Mucosa of descending colon (tissue), 3 donors: ENCODE results near the gene NACA2. TPM values are rescaled to one million over a fixed set of nuclear protein-coding genes. Genes with fewer than 3 reads are reported as not detected.

Experiments
- ATAC-seq: fragments of 200-7000 bp; cut with Tn5 transposase; one replicate; pipeline ENCODE4 v1.9.1; 2020; ENCODE audit warnings: mild to moderate bottlenecking, moderate library complexity
- DNase-seq, 3 donors: peaks; one replicate each; pipeline ENCODE4 v3.0.0-alpha.2; 2020
- H3K36me3 ChIP-seq: fragments of 200-600 bp; one replicate; pipeline ENCODE4 v1.8.0; 2021; ENCODE audit warnings: low read depth, mild to moderate bottlenecking
- H3K4me1 ChIP-seq: fragments of 200-600 bp; one replicate; pipeline ENCODE4 v1.8.0; 2021; ENCODE audit warnings: low read depth, mild to moderate bottlenecking
- H3K4me3 ChIP-seq: fragments of 200-600 bp; one replicate; pipeline ENCODE4 v1.8.0; 2021; ENCODE audit warnings: mild to moderate bottlenecking
- H3K9me3 ChIP-seq: fragments of 200-600 bp; one replicate; pipeline ENCODE4 v1.8.0; 2021; ENCODE audit warnings: mild to moderate bottlenecking
- CTCF ChIP-seq: fragments of 200-600 bp; IDR thresholded peaks from one replicate; pipeline ENCODE4 v1.8.0; 2022; ENCODE audit warnings: antibody characterized with exemption, mild to moderate bottlenecking
- intact Hi-C, 2 donors: fragments of 100-400 bp; cut with DNase I in 1 of 2; cut with micrococcal nuclease in 1 of 2; formaldehyde crosslinking; loops; one replicate each; pipeline versions ENCODE4 v1.11.0 to v1.11.1; 2022; cut with DNase I, micrococcal nuclease
- total RNA-seq, 3 donors: library from RNA; stranded (reverse); fragmentation: NEBNext Ultra II Directional in 2 of 3; extraction: Animal tissue kit (Norgen Biotek cat#: 25700) in 2 of 3; gene quantifications; one replicate each; pipeline versions ENCODE4 v1.2.1 to v1.2.4, GENCODE V29; 2021 to 2023
- donor health status: DM: no; HTN: no; CAD: no; lungs with moderate emphysema.
- donor health status: DM: no; HTN: no; CAD: no.
- donor health status: DM: no; HTN: yes; CAD: no.

Gene NACA2
- total RNA-seq, 3 donors from 2014 or later, result not detected

DNA sequence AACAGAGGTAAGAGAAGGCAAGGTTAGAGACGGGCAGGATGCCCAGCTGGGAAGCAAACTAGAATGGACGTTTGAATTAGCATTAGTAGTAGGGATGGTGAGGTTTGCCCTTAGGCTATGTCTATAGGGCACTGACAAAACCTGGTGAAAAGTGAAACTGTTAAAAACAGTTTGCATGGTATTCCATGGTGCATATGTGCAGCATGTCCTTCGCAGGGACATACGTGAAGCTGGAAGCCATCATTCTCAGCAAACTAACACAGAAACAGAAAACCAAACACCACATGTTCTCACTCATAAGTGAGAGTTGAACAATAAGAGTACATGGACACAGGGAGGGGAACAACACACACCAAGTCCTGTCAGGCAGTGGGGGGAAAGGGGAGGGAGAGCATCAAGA is 25.8 kb downstream of the NACA2 start:
- ATAC-seq (no peak), DNase-seq (no peak)
- Histone ChIP-seq H3K9me3 (no peaks in the 10 kb centered on the region), H3K4me3 (no peak overlapping the region), H3K4me1 (no peaks in the 10 kb centered on the region), H3K36me3 (no peaks in the 10 kb centered on the region)
- no peak for TF ChIP-seq CTCF
- intact Hi-C loops, result no loop called here

- no peak for TF ChIP-seq CTCF
- Histone ChIP-seq H3K4me1 (no peaks in the 10 kb centered on the region), H3K36me3 (no peaks in the 10 kb centered on the region), H3K4me3 (no peak overlapping the region), H3K9me3 (no peaks in the 10 kb centered on the region)
- ATAC-seq, result no peak
- DNase-seq, result no peak
- intact Hi-C loops, result no loop called here
These were observed 28.7 kb downstream of the NACA2 start for GRCh38 chr17:61562287-61562686.

DNA sequence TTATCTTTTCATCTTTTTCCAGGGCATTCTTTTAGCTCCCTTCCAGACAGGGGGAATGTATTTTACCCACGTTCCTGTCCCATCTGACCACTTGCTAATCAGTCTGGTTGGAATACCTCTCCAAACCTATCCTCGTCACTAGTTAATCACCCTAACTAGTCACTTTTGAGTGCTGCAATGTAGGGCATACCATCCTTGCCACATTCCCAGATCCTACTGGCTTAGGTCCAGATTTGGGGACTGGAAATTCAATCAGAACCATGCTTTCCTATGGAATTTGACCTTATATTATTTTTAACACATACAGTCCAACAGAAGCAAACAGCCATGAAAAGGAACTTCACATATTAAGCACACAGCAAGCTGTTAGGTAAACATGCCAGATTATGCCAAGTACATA is 29.7 kb downstream of the NACA2 start:
- TF ChIP-seq CTCF, result no peak
- Histone ChIP-seq H3K4me1 (no peaks in the 10 kb centered on the region), H3K4me3 (no peak overlapping the region), H3K36me3 (no peaks in the 10 kb centered on the region), H3K9me3 (no peaks in the 10 kb centered on the region)
- DNase-seq, result no peak
- intact Hi-C loops, result no loop called here
- no peak for ATAC-seq

- no peak for DNase-seq
- intact Hi-C loops, result no loop called here
- Histone ChIP-seq H3K9me3 (no peaks in the 10 kb centered on the region), H3K4me1 (no peaks in the 10 kb centered on the region), H3K36me3 (no peaks in the 10 kb centered on the region), H3K4me3 (no peak overlapping the region)
- no peak for TF ChIP-seq CTCF
- ATAC-seq, result no peak
These were observed 30.9 kb downstream of the NACA2 start for GRCh38 chr17:61560071-61560470.

DNA sequence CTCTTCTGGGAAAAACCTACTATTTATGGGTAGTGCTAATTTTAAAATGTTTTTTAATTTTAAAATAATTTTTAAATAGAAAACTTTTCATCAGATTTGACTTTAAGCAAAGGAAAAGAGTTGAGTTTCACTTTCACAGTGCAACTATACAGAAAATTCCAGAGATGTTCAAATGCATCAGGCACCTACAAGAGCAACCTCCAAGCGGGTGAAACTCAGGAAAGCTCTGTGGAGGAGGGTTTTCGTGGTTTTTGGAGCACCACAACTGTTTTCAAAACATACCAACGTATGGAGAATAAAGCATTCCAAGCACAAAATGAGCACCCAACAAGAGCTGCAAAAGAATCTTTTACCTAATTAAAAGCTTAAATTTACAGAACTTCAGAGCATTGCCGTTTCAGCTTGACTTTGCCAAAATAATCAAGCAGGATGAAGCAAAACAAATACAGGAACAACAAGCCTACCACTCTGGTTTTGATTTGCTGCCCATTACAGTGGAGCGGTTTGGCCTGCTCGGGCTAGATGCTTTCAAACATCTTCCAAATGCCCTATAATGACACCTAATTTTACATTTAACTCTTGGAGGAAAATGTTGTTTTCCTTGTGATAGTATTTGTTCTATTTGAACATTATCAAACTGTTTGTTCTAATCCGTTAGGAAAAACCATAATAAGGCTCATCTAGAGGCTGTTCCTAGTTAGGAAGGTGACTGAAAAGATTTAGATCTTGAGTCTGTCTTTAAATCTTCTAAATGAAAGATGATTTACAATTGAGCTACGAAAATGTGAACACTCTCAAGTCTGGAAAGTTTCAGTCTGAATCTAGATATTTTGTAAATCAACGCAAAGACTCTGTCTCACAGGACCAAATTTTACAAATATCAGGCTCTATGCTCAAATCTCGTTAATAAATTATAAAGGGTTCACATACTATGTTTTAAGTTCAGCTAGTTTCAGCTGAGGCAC is 34.5 kb downstream of the NACA2 start:
- TF ChIP-seq CTCF, result no peak
- H3K4me3 ChIP-seq, result no peak overlapping the region
- ATAC-seq (no peak), DNase-seq (no peak)
- no peaks in the 10 kb centered on the region for H3K36me3 ChIP-seq
- H3K9me3 ChIP-seq, result no peaks in the 10 kb centered on the region
- no peaks in the 10 kb centered on the region for H3K4me1 ChIP-seq
- intact Hi-C loops, result loop anchor here (5.0 to 10.0 kb wide), 2 partner anchors 129 to 142 kb away; no protein-coding TSS in a partner anchor
